ENCODE measurements around the gene ADGRG1.

ADGRG1 gene

DNA sequence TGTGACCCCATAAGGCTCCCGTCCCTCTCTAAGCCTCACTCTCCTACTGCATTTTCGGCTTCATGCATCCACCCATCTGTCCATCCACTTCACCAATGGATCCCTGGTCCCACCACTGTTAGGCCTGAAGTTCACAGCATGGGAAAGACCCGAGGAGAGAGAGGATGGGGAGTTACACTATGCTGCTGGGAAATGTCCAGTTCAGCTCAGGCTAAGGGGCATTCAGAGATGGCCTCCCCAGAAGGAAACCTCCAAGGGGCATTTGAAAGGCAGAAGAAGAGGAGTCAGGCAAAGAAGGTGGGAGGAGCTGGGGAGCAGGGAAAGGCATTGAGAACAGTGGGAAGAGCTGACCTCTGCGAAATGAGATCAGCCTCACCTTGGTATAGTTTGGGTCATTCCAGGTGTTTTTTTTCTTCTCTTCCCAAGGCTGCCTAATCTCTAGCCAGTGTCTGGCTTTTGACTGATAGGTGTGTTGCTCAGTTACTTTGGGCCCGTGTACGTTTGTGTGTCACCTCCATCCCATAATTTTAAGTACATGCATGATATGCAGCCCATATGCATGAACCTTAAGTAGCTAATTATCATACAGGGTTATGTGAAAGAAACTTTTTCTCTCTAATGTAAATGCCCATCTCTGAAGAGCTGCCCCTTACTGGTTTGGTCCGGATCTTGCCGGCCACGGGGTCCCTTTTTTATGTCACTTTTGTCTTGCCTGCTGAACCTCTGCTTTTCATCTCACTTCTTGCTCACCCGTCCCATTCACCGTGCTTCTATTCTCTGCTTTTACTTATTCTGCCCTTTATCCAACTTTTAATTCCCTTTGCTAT, 54.6 kb downstream of the ADGRG1 start:
- no peak for DNase-seq (ENCODE audit: low read depth in 2 of 3, low spot score in 2 of 3)

DNA sequence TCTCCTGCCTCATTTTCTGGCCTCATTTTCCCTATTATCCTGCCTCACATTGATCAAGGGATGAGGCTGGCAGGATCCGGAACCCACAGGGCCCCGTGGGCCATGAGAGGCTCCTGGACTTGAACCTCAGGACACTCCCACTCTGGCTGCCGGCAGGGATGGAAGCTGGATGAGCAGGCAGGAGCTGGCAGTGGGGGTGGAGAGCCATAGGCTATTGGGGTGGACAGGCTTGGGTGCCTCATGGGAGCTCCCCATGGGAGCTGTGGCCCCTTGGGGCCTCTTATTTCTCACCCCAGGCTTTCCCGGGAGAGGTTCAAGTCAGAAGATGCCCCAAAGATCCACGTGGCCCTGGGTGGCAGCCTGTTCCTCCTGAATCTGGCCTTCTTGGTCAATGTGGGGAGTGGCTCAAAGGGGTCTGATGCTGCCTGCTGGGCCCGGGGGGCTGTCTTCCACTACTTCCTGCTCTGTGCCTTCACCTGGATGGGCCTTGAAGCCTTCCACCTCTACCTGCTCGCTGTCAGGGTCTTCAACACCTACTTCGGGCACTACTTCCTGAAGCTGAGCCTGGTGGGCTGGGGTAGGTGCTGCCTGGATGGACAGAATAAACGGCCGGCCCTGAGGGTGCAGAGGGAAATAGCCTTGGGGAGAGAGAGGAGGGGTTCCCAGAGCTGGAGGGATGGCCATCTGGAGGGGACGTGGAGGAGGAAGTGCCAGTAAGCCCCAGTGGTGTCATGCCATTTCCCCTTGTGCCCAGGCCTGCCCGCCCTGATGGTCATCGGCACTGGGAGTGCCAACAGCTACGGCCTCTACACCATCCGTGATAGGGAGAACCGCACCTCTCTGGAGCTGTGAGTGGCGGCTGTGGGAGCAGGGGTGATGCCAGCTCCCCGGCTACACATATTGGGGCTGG, 55.5 kb downstream of the ADGRG1 start:
- DNase-seq (ENCODE audit: low read depth in 2 of 3, low spot score in 2 of 3), result no peak

DNA sequence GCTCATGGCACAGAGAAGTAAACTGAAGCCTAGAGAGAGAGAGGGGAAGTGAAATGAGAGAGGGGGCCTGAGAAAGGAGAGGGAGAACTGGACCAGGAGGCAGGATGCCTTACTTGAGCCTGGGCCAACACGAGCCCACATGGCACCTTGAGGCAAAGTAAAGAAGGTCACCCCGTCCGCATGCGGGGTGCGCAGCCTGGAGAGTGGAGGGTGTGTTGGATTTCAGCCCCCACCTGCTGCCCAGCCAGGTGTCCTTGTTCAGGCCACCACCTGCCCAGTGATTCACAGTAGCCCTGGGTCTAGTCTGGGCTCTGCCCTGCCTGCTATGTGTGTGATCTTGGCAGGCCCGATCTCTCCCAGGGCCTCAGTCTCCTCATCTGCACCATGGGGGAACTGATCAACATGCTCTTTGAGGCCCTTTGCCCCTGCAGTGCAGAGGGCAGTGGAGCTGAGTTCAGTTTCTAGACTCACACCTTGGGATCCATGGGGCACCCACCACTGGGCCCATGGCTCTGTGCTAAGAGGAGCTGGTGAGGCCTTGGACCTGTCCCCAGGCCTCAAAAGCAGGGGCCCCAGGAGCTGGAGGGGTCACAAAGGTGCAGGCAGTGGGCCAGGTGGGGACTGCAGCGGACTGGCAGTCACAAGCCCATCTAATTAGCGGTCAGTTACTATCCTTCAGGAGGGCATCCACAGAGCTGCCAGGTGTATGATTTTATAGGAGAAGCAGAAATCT, 56.4 kb downstream of the ADGRG1 start:
- no peak for DNase-seq (ENCODE audit: low read depth in 2 of 3, low spot score in 2 of 3)

DNA sequence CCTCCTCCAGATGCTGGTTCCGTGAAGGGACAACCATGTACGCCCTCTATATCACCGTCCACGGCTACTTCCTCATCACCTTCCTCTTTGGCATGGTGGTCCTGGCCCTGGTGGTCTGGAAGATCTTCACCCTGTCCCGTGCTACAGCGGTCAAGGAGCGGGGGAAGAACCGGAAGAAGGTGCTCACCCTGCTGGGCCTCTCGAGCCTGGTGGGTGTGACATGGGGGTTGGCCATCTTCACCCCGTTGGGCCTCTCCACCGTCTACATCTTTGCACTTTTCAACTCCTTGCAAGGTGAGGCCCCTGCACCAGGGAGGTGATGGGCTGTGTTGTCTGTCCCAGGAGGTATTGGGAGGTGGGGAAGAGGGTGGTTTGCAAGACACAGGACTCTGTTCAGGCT, 57.2 kb downstream of the ADGRG1 start:
- DNase-seq (ENCODE audit: low read depth in 2 of 3, low spot score in 2 of 3), result no peak

DNA sequence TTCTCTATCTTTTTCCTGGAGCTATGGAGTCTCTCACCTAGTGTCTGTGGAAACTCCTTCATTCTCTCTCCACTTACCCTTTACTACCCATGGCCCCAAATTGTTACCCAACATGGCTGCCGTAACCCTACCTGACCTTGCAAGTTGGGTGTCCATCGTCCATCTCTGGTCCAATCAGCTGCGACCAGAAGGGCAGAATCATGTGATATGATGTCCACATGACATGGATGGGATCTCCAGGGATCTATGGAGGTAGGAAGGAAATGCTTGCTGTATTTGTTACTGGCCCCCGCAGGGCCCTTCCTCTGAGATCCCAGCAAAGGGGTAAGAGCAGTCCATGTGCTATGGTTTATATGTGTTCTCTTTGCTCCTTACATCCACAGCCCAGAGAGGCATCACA, 58.1 kb downstream of the ADGRG1 start:
- no peak for DNase-seq (ENCODE audit: low read depth in 2 of 3, low spot score in 2 of 3)

DNA sequence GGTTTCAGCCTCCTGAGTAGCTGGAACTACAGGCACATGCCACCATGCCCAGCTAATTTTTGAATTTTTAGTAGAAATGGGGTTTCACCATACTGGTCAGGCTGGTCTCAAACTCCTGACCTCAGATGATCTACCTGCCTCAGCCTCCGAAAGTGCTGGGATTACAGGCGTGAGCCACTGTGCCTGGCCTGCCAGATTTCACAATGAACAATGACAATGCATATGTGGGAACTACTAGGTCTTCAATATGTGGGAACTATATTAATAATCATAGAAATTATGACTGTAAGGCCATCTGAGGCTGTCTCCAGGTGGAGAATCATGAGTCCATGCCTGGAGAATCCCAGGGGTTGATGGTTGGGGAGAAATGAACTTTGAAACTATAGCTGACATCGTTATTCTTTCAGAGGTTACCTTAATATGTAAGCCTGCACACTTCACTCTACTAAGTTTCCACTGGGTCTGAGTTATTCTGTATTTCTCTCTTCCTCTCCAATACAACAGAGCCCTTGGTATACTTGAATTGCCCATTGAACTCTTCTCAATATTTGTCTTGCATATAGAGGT, 59.0 kb downstream of the ADGRG1 start:
- no peak for DNase-seq (ENCODE audit: low read depth in 2 of 3, low spot score in 2 of 3)

DNA sequence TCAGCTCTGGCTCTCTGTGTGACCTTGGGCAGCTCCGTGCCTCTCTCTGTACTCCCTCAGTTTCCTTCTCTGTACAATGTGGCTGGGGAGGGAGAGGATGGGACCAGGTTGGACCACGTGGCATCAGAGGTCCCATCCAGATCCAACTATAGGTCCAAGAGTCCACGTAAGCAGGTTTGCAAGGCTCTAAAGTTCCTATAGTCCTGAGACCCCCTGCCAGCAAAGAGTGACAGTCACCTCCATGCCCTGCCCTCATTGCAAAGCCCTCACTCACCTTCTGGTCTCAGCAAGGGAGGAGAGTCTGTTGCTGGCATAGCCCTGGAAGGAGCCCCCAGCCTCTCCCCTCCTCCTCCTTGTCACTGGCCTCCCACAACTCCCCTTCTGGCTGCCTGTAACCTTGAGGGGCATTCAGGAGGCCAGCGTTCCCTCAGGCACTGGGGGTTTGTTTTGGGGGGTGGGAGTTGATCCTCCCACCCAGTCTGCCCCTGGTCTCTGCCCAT, 60.1 kb downstream of the ADGRG1 start:
- DNase-seq (ENCODE audit: low read depth in 2 of 3, low spot score in 2 of 3), result no peak

DNA sequence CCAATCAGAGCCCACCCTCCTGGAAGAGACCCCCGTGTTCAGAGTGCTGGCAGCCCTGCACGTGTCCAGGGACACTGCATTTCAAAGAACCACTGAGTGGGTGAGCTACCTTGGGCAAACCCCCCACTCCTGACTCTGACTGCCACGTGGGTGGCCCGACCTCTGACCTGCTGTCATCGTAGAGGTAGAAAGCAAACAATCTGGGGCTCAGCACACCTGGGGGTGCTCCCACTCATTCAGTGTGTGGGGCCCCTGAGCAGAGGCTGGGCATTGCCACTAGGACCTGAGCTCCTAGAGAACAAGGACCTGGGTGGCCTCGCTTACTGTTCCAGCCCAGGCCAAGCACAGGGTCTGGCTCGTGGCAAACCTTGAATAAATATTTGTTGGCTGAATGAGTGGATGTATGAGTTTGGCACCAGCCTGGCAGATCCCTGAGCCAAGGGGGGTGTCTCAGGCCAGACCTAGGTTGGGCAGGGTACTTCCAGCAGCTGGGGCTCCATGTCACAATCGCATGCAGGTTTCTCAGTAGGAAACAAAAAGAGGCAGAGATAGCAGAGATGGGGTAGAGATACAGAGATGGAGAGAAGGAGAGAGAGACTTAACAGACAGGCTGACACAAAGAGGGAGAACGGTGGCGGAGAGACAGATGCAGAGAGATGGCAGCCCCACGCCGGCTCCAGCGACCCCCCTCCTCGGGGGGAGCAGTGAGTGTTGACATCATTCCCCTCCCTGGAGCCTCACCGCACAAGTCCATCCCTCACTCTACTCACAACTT, 60.7 kb downstream of the ADGRG1 start:
- DNase-seq (ENCODE audit: low read depth in 2 of 3, low spot score in 2 of 3), result peak in 1 of 3 experiments; percentile 6

DNA sequence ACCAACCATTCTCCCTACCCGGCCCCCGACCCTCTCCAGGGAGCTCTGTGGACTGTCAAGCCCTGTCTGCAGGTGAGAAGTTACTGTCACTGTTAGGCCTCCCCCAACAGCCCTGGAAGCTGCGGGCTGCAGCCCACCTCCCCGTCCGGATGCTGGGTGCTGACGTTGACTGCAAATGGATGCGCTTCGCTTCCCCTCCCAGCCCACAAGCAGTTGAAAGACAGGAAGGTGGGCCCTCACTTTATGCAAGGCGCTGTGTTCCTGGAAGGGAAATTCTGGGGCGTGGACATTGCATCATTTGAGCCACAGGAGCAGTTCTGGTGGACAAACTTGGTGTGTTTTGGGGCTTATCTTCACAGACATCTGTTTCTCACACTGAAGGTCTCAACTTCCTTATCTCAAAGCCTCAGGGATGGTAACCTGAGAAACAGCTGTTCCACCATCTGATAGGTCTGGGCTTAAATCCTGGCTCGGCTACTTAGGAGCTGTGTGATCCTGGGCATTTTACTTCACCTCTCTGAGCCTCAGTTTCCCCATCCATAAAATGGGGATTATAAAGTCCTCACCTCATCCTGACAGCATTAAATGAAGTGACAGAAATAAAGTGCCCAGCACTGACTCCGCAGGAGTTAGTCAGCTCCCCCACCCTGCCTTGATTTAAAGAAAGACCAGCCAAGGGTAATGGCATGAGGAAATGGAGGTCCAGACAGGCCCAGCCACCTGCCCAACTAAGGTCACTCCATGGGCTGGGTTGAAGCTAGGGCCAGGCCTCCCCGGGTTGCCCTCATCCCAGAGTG, 61.5 kb downstream of the ADGRG1 start:
- DNase-seq (ENCODE audit: low read depth in 2 of 3, low spot score in 2 of 3), result peak in 2 of 3 experiments; percentile 10 to 22

DNA sequence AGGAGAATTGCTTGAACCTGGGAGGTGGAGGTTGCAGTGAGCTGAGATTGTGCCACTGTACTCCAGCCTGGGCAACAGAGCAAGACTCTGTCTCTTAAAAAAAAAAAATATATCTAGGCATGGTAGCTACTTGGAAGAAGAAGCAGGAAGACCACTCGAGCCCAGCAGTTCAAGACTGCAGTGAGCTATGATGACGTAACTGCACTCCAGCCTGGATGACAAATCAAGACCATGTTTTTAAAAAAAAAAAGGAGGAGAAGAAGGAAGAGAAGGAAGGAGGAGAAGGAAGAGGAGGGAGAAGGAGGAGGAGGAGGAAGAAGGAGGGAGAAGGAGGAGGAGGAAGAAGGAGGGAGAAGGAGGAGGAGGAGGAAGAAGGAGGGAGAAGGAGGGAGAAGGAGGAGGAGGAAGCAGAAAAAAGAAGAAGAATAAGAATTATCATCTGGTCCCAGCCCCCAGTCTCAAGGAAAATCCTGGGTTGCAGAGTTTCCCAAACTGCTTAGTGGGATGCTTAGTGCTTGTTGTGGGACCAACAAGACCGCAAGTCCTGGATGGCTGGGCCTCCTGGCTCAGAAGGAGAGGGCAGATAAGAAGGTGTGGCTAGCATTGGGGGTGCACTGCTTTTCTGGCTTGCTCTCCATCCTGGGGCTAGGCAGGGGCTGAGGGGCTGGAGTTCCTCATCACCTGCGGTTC, 62.5 kb downstream of the ADGRG1 start:
- no peak for DNase-seq (ENCODE audit: low read depth in 2 of 3, low spot score in 2 of 3)

DNA sequence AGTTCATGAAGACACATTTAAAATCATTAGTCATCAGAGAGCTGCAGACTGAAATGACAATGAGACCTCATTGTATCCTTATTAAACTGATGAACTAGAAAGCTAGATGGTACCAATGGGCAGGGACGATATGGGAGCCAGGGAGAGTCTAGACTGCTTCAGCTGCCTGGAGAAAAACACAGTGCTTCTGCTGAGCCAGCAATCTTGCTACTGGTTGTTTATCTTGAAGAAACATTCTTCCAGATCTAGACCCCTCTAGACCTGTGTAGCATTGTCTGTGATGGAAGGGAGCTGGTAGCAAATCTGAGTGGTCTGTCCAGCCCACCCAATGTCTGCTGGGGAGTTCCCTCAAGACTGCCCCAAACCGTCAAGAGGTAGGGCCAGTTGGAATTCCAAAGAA, 64.2 kb downstream of the ADGRG1 start:
- DNase-seq (ENCODE audit: low read depth in 2 of 3, low spot score in 2 of 3), result no peak

DNA sequence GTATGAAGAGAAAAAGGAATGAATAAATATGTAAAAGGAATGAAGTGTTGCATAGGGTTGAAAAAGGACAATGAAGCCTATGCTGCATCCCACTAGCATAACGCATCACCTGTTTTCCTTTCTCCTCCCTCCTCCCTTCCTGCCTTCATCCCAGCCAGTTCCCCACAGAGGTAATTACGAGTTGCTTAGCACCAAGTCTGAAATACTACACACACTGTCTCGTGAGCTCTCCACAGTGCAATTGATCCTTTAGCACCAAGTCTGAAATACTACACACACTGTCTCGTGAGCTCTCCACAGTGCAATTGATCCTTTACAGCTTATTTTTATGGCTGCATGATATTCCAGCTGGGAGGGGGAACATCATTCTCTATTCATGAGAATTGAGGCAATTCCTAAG, 65.1 kb downstream of the ADGRG1 start:
- no peak for DNase-seq (ENCODE audit: low read depth in 2 of 3, low spot score in 2 of 3)

DNA sequence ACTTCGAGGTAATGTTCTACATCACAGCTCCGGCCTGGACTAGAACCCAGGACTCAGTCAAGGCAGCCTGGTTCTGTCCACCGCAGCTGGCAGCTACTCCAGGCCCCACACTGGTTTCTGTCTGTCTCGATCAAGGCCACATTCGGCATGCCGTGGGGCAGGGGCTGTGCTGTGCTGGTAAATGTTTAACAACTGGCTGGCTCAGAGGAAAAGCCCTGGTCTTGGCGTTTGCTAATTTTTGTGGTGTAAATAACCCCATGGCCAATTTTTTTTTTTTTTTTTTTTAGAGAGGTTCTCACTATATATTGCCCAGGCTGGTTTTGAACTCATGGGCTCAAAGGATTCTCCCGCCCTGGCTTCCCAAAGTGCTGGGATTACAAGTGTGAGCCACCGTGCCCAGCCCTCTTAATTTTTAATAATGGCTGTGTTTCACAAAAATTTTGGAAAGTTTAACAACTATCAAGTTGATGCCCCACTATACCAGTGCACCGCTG, 65.8 kb downstream of the ADGRG1 start:
- no peak for DNase-seq (ENCODE audit: low read depth in 2 of 3, low spot score in 2 of 3)

DNA sequence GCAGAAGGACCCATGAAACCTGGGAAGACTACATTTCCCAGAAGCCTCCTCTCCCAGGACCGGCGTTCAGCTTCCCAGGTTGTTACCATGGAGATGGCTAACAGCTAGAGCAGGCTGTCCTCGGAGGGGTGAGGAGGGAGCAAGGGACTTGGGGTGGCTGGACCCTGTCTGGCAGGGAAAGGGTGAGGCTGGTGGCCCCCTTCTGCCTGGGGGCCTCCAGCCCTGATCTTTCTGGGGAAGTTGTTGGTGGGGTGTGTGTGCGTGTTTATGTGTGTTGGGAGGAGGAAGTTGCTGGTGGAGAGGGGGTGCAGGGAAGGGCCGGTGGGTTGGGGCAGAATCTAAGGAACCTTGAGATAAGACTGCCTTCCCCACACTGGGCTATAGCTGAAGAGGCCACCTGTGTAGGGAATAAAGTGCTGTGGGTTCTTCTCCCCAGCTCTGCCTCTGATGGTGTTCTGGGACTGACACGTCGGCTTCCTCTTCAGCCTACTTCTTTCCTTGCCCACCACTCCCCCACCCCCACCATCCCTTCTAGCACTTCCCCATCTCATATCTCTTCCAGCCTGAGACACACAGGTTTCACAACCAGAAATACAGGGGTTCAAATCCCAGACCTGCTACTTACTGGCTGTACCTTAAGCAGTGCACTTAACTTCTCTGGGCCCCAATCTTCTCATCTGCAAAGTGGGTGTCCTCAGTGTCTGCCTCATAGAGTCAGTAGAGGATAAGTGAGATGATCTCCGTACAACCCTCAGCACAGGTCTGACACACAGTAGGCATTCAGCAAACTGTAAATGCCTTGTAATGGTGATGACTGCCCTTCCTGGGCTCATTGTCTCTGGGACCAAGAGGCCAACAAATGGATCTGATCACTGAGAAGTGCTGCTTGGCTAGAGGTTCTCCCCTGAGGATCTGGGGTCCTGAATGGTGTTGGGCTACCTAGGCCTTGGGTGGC, 66.6 kb downstream of the ADGRG1 start, which contains the start of gene DRC7:
Gene DRC7, plus strand, starts transcription at position 82 of the 955 bp plus-strand sequence. CDS start 3,144 bp downstream, outside the sequence.
- no peak for DNase-seq (ENCODE audit: low read depth in 2 of 3, low spot score in 2 of 3)

DNA sequence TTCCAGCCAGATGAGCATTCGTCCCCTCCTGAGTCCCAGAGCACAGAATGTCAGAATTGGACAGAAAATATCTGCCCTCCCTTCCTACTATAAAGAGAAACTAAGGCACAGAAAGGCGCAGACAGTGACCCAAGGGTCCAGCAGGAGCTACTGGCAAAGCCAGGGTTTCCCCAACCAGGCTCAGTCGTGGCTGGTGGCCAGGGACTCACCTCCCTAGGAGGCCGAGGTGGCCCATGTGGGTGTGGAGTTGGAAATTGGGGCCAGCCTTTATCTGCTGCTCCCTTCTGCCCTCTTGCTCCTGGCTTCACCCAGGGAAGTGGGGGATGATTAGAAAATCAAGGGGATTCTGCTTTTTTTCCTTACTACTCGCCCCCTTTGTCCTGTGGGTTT, 67.2 kb downstream of the ADGRG1 start:
- DNase-seq (ENCODE audit: low read depth in 2 of 3, low spot score in 2 of 3), result no peak

DNA sequence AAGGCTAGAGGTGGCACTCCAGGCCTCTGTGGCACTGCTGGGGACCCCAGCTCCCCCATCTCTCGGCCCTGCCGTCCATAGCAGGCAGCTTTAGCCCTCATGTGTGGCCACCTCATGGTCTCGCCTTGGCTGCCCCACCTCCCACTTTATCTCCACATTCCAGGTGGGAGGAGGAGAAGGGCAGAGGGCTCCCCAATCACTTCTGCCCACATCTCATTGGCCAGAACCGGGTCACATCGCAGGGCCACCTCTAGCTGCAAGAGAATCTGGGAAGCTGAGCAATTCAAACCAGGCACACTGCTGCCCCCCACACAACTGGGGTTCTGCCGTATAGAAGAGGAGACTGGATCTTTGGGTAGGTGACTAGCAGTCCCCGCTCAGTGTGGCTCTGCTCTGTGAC, 67.8 kb downstream of the ADGRG1 start:
- no peak for DNase-seq (ENCODE audit: low read depth in 2 of 3, low spot score in 2 of 3)

DNA sequence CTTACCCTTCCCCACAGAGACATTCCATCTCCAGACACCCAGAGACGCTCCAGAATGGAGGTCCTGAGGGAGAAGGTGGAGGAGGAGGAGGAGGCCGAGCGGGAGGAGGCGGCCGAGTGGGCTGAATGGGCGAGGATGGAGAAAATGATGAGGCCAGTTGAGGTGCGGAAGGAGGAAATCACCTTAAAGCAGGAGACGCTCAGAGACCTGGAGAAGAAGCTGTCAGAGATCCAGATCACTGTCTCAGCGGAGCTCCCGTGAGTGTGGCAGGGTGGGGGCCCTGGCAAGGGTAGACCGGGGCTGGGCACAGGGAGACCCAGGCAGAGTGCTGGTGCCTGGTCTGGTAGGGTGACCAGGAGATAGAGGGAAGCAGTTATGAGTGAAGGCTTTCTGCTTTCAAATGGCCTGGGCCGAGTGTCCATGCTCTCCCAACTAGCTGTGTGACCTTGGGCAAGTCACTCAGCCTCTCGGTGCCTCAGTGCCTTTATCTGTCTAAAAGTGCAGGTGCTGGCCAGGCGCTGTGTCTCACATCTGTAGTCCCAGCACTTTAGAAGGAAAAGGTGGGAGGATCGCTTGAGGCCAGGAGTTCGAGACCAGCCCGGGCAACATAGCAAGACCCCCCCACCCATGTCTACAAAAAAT, 69.6 kb downstream of the ADGRG1 start:
- no peak for DNase-seq (ENCODE audit: low read depth in 2 of 3, low spot score in 2 of 3)
